Left ventricle myocardium inferior (tissue), 1 donor: Measurements from ENCODE around the gene TWF2. TPM values are rescaled to one million over a fixed set of nuclear protein-coding genes. Genes with fewer than 3 reads are reported as not detected.

Experiments used
- DNase-seq: peaks from one replicate; pipeline ENCODE4 v3.0.0-alpha.2; 2020
- H3K27ac ChIP-seq: fragments of 200-600 bp; replicated peaks from 2 replicates; pipeline ENCODE4 v1.8.0; 2021
- H3K27me3 ChIP-seq: fragments of 200-600 bp; 2 replicates; pipeline ENCODE4 v1.8.0; 2021; ENCODE audit warnings: low read depth
- H3K36me3 ChIP-seq: fragments of 200-600 bp; 2 replicates; pipeline ENCODE4 v1.8.0; 2021
- H3K4me1 ChIP-seq: fragments of 200-600 bp; 2 replicates; pipeline ENCODE4 v1.8.0; 2021
- H3K4me3 ChIP-seq: fragments of 200-600 bp; 2 replicates; pipeline ENCODE4 v1.8.0; 2021; ENCODE audit warnings: mild to moderate bottlenecking, moderate library complexity
- H3K9me3 ChIP-seq: fragments of 200-600 bp; replicated peaks from 2 replicates; pipeline ENCODE4 v1.8.0; 2021
- CTCF ChIP-seq: fragments of 200-600 bp; IDR thresholded peaks from 2 replicates; pipeline ENCODE4 v1.8.0; 2021; ENCODE audit warnings: antibody characterized with exemption, mild to moderate bottlenecking, borderline replicate concordance
- intact Hi-C: fragments of 100-400 bp; cut with micrococcal nuclease; formaldehyde crosslinking; loops from one replicate; pipeline ENCODE4 v1.11.0; 2022
- total RNA-seq: library from RNA; stranded (reverse); fragmentation: NEBNext Ultra II Directional; extraction: Animal tissue kit (Norgen Biotek cat#: 25700); gene quantifications from one replicate; pipeline ENCODE4 v1.2.1, GENCODE V29; 2021
- donor health status: DM: no; HTN: yes; CAD: no; lungs with severe emphysema.

Gene TWF2
- total RNA-seq, 1 donor from 2014 or later, result 115 TPM

- H3K27me3 ChIP-seq, result no peaks in the 10 kb centered on the region
- H3K4me3 ChIP-seq, result no peak overlapping the region
- intact Hi-C loops, result no loop called here
- no peak for DNase-seq
- peak overlapping the region; percentile 7 for H3K27ac ChIP-seq
- no peak for TF ChIP-seq CTCF
- H3K9me3 ChIP-seq, result no peaks in the 10 kb centered on the region
- H3K36me3 ChIP-seq, result peaks cover 70% of the 10 kb centered on the region
- peaks cover 75% of the 10 kb centered on the region for H3K4me1 ChIP-seq
Observed at GRCh38 chr3:52200981-52201679, 37.8 kb downstream of the TWF2 start.

DNA sequence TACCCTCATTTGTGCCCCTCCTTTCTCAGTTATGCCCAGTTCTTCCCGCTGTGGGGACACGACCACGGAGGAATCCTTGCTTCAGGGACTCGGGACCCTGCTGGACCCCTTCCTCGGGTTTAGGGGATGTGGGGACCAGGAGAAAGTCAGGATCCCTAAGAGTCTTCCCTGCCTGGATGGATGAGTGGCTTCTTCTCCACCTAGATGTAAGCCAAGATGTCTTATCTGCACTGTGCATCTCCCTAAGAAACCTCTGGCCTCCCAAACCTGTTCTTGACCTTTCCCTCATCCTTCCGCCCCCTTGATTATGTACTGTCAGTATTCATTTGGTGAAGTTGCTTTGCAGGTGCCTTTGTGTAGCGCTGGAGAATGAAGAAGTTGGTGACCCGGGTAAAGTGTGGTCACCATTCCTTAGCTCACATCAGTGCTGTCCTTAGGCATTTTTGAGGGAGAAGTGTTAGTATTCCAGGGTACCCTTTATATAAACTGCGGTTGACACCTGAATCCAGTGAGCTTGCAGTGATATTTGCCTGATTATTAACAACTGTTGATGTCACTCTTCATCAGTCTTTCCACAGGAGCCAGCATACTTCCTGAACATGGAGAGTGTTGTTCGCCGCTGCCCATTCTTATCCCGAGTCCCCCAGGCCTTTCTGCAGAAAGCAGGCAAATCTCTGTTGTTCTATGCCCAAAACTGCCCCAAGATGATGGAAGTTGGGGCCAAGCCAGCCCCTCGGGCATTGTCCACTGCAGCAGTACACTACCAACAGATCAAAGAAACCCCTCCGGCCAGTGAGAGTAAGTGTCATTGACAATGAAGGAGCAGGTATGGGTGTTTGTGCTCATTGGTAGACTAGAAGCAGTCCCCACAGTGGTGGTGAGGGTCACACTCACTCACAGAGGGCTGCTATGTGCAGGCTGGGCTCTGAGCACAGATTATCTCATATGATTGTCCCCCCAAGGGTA lies 40.0 kb downstream of the TWF2 start:
- peaks cover 87% of the 10 kb centered on the region for H3K4me1 ChIP-seq
- no peak for TF ChIP-seq CTCF
- H3K27ac ChIP-seq, result peak overlapping the region; percentile 93
- peaks cover 48% of the 10 kb centered on the region for H3K36me3 ChIP-seq
- intact Hi-C loops, result no loop called here
- H3K4me3 ChIP-seq, result peak overlapping the region; percentile 94
- DNase-seq, result no peak
- no peaks in the 10 kb centered on the region for H3K27me3 ChIP-seq
- H3K9me3 ChIP-seq, result no peaks in the 10 kb centered on the region

DNA sequence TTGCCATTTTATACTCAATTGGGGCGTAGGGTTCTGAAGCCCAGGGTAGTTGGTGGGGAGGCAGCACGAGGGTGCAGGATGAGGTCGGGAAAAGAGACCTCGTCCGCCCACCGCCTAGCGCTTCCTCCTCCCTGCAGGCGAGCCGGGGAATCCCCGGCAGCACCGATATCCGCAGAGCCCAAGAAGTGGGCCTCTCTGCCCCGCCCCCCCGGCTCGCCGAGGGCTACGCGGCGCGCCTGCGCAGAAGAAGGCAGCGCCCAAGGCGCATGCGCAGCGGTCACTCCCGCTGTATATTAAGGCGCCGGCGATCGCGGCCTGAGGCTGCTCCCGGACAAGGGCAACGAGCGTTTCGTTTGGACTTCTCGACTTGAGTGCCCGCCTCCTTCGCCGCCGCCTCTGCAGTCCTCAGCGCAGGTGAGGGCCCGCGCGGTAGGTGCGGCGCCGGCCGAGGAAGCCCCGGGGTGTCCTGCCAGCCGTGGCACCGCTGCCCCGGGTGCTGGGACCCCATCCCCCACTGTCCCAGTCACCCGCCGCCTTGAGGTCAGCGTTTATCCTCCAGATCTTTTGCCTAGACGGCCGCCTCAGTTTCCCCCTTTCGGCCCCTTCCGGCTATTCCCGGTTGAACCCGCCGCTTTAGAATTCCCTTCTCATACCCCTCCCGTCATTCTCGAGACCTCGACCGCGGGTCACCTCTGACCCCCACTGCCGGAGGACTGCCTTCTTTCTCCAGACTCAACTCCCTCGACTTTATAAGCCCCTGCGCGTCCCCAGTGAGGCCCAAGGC lies 40.9 kb downstream of the TWF2 start, which contains the start of gene ALAS1:
Gene ALAS1, plus strand, starts transcription at position 319 of the 784 bp plus-strand sequence. CDS start 1,082 bp downstream, outside the sequence.
- Histone ChIP-seq H3K9me3 (no peaks in the 10 kb centered on the region), H3K36me3 (peaks cover 39% of the 10 kb centered on the region), H3K4me3 (peak within 1 kb of the TSS; percentile 94), H3K27me3 (no peaks in the 10 kb centered on the region), H3K4me1 (peaks cover 87% of the 10 kb centered on the region), H3K27ac (peak within 1 kb of the TSS; percentile 93)
- peak; percentile 94 for DNase-seq
- intact Hi-C loops, result no loop called here
- TF ChIP-seq CTCF, result peak; percentile 49

DNA sequence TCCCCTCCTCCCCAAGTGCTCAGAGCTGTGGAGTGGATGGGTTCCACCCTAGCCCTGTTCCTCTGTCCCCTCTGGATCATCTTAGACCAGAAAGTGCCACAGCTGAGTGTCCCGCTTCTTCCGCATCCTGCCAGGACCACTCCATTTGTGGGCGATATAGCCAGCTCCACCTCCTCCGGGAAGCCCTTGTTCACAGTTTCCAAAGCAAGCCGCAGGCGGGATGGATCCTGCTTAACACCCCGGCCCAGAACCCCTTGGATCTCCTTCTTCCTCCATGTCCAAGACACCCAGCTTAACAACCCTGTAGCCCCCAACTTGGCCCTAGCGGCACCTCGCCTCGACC lies 41.5 kb downstream of the TWF2 start:
- intact Hi-C loops, result no loop called here
- H3K27ac ChIP-seq, result peak overlapping the region; percentile 93

More for the DNA sequence above, 41.5 kb downstream of the TWF2 start:
- H3K36me3 ChIP-seq, result peaks cover 34% of the 10 kb centered on the region
- TF ChIP-seq CTCF, result no peak
- no peaks in the 10 kb centered on the region for H3K9me3 ChIP-seq
- no peaks in the 10 kb centered on the region for H3K27me3 ChIP-seq
- H3K4me1 ChIP-seq, result peaks cover 82% of the 10 kb centered on the region
- H3K4me3 ChIP-seq, result peak overlapping the region; percentile 94
- no peak for DNase-seq
